ENCODE data around the gene MED13L. TPM values are rescaled to one million over a fixed set of nuclear protein-coding genes. Genes with fewer than 3 reads are reported as not detected.

The MED13L gene
- total and polyA plus RNA-seq, 12 donors, result 8.8 to 106 (median 73.8) TPM

DNA sequence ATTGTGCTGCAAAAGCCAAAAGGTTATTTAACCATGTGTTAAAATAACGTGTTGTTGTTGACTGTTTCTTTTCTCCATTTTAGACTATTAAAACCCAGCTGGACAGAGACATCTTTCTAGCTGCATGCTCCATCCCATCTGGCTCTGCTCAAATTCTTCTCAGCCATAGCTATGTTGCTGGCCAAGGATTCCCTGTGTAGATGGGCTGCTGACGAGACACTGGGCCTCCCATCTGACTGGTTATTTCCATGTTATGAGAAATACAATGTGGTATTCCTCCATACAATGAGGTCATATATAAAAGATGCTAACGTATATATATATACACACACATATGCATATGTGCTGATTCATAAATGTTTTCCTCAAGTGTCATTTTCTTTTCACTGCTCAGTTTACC lies 30.1 kb downstream of the MED13L start:
- Histone ChIP-seq H3K9me3 (replicated peaks in 1 of 3) (no peaks in the 10 kb centered on the region), H3K4me1 (replicated peaks in 1 of 2) (peaks cover 6 to 62% of the 10 kb centered on the region in 2 donors), H3K4me3 (no peak overlapping the region), H3K27me3 (no peaks in the 10 kb centered on the region), H3K36me3 (replicated peaks in 1 of 2) (no peaks in the 10 kb centered on the region), H3K27ac (no peak overlapping the region)
- no peak for DNase-seq
- no peak for TF ChIP-seq POLR2A (IDR thresholded peaks at IDR 0.05)
- TF ChIP-seq, protein P1, sequence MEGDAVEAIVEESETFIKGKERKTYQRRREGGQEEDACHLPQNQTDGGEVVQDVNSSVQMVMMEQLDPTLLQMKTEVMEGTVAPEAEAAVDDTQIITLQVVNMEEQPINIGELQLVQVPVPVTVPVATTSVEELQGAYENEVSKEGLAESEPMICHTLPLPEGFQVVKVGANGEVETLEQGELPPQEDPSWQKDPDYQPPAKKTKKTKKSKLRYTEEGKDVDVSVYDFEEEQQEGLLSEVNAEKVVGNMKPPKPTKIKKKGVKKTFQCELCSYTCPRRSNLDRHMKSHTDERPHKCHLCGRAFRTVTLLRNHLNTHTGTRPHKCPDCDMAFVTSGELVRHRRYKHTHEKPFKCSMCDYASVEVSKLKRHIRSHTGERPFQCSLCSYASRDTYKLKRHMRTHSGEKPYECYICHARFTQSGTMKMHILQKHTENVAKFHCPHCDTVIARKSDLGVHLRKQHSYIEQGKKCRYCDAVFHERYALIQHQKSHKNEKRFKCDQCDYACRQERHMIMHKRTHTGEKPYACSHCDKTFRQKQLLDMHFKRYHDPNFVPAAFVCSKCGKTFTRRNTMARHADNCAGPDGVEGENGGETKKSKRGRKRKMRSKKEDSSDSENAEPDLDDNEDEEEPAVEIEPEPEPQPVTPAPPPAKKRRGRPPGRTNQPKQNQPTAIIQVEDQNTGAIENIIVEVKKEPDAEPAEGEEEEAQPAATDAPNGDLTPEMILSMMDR (IDR thresholded peaks at IDR 0.05), result no peak
- intact Hi-C loops (cut with DNase I), result no loop called here
- WGBS, 4 donors, result 70 to 78% (median 73%) methylated on average over 3 of the region's 3 CpGs

DNA sequence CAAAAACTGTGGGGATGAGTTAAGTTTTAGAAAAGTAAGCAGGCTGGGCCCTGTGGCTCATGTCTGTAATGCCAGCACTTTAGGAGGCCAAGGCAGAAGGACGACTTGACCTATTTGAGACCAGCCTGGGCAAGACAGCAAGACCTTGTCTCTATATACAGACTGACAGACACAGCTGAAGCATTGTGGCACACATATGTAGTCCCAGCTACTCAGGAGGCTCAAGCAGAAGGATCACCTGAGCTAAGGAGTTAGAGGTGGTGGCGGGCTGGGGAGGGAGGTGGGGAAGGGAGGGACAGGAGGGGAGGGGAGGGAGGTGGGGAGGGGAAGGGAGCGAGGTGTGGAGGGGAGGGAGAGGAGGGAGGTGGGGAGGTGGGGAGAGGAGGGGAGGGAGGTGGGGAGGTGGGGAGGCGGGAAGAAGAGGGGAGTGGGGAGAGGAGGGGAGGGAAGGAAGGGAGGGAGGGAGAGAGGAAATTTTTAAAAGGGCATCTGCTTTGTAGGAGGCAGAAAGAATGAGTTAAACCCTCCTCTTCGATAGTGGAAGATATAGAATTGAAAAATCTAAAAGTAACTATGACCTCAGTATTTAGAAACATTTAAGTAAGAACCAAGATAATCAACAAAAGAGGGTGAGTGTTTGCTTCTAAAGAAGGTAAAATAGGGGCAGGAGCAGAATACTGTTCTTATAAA lies 30.9 kb downstream of the MED13L start:
- H3K4me1 ChIP-seq (replicated peaks in 1 of 2), result peaks cover 6 to 67% of the 10 kb centered on the region in 2 donors
- WGBS, 4 donors, result 78 to 85% (median 83%) methylated on average over 3 to 5 of the region's 5 CpGs
- TF ChIP-seq, protein P1 (IDR thresholded peaks at IDR 0.05), result no peak
- TF ChIP-seq POLR2A (IDR thresholded peaks at IDR 0.05), result no peak

DNA sequence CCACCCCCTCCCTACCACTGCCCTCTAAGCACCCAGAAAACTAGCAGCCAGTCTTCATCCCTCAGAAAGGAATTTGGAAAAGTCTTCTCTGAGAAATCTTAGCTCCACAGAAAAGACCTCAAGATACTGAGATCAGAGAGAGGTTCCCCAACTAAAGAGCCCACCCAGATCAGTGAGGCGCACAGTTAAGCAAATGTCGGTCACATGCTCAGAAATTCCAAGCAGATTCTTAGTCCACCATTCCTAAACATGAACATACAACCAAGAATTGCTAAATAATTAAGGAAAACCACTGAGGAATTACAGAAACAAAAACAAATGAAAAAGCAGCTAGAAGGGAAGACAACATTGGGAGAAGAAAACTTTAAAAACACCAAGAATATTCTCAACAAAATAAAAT lies 32.3 kb downstream of the MED13L start:
- TF ChIP-seq POLR2A (IDR thresholded peaks at IDR 0.05), result no peak
- TF ChIP-seq, protein P1 (IDR thresholded peaks at IDR 0.05), result no peak
- H3K27ac ChIP-seq, result no peak overlapping the region
- no peaks in the 10 kb centered on the region for H3K36me3 ChIP-seq (replicated peaks in 1 of 2)
- DNase-seq, result no peak
- peaks cover 6 to 76% of the 10 kb centered on the region in 2 donors for H3K4me1 ChIP-seq (replicated peaks in 1 of 2)
- intact Hi-C loops (cut with DNase I), result no loop called here
- 93 to 100% (median 97%) methylated on average over 2 of the region's 2 CpGs for WGBS, 4 donors
- no peaks in the 10 kb centered on the region for H3K9me3 ChIP-seq (replicated peaks in 1 of 3)
- no peaks in the 10 kb centered on the region for H3K27me3 ChIP-seq
- no peak overlapping the region for H3K4me3 ChIP-seq

More for the DNA sequence above, 30.9 kb downstream of the MED13L start:
- Histone ChIP-seq H3K9me3 (replicated peaks in 1 of 3) (no peaks in the 10 kb centered on the region), H3K27me3 (no peaks in the 10 kb centered on the region), H3K27ac (no peak overlapping the region), H3K36me3 (replicated peaks in 1 of 2) (no peaks in the 10 kb centered on the region), H3K4me3 (no peak overlapping the region)
- DNase-seq, result no peak
- intact Hi-C loops (cut with DNase I), result no loop called here

DNA sequence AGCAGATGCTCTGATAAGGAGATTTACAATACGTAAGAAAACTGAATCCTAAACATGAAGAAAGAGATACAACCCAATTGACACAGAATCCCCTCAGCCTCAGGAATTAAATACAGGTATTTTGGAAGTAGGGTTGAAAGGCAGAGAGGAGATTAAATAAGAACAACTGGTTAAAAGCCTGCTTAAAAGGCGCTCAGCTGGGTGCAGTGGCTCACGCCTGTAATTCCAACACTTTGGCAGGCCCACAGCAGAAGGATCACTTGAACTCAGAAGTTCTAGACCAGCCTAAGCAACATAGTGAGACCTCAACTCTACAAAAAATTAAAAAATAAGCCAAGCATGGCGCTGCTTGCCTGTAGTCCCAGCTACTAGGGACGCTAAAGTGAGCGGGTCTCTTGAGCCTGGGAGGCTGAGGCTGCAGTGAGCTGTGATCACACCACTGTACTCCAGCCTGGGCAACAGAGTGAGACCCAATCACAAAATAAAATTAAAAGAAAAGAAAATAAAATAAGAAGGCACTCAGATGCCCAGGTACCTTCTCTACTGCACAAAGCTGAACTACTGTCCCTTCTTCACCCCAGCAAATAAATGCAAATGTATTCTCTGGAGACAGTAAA lies 32.9 kb downstream of the MED13L start:
- 94 to 95% (median 94%) methylated on average over 6 of the region's 6 CpGs for WGBS, 4 donors
- no peak overlapping the region for H3K4me3 ChIP-seq
- DNase-seq, result no peak
- H3K36me3 ChIP-seq (replicated peaks in 1 of 2), result no peaks in the 10 kb centered on the region
- peaks cover 6 to 76% of the 10 kb centered on the region in 2 donors for H3K4me1 ChIP-seq (replicated peaks in 1 of 2)
- intact Hi-C loops (cut with DNase I), result no loop called here
- H3K27me3 ChIP-seq, result no peaks in the 10 kb centered on the region
- TF ChIP-seq, protein P1 (IDR thresholded peaks at IDR 0.05), result no peak
- TF ChIP-seq POLR2A (IDR thresholded peaks at IDR 0.05), result no peak
- H3K27ac ChIP-seq, result no peak overlapping the region
- H3K9me3 ChIP-seq (replicated peaks in 1 of 3), result no peaks in the 10 kb centered on the region
